Ascending aorta (tissue), 2 donors: Measurements from ENCODE around the gene POLR3A. TPM values are rescaled to one million over a fixed set of nuclear protein-coding genes. Genes with fewer than 3 reads are reported as not detected.
"Not testable (repeated sequence)": the region's sequence is repeated elsewhere in the genome, so short reads cannot be mapped to it uniquely, and the experiment has no call there.

Experiments
- DNase-seq, 2 donors: peaks; one replicate each; pipeline ENCODE4 v3.0.0-alpha.2; 2019; ENCODE audit warnings: low spot score in 2 of 2
- H3K27ac ChIP-seq, 2 donors: fragments of 200-600 bp; sonication (generic); one replicate each; pipeline ENCODE4 v1.5.1; 2016 to 2017; ENCODE audit warnings: mild to moderate bottlenecking in 1 of 2
- H3K27me3 ChIP-seq: fragments of 200-600 bp; sonication (generic); one replicate; pipeline ENCODE4 v1.5.1; 2017
- H3K36me3 ChIP-seq, 2 donors: fragments of 200-600 bp; sonication (generic); one replicate each; pipeline ENCODE4 v1.5.1; 2016
- H3K4me1 ChIP-seq, 2 donors: fragments of 200-600 bp; sonication (generic); one replicate each; pipeline ENCODE4 v1.5.1; 2016 to 2017; ENCODE audit warnings: mild to moderate bottlenecking in 1 of 2
- H3K4me3 ChIP-seq, 2 donors: fragments of 200-600 bp; sonication (generic); one replicate each; pipeline ENCODE4 v1.5.1; 2016 to 2017; ENCODE audit warnings: mild to moderate bottlenecking in 1 of 2
- H3K9me3 ChIP-seq, 2 donors: fragments of 200-600 bp; sonication (generic); one replicate each; pipeline ENCODE4 v1.5.1; 2016
- intact Hi-C: fragments of 100-400 bp; cut with DNase I; formaldehyde crosslinking; loops from one replicate; pipeline ENCODE4 v1.15.1; 2023
- total RNA-seq: library from RNA; depleted of rRNA; stranded (reverse); fragments of >200 nt; gene quantifications from one replicate; pipeline ENCODE4 v1.1.0, GENCODE V29; 2016
- TF ChIP-seq, protein P1 (sequence below), 3 experiments: fragments of 200-600 bp in 2 of 3; fragments of 450-650 bp in 1 of 3; sonication (generic) in 2 of 3; IDR thresholded peaks; one replicate each; pipeline ENCODE4 v1.5.1; 2016 to 2019; ENCODE audit warnings: antibody characterized with exemption in 3 of 3, mild to moderate bottlenecking in 1 of 3, moderate library complexity in 1 of 3

The POLR3A gene
- total RNA-seq, 1 donor from 2014 or later: 18.6 TPM

DNA sequence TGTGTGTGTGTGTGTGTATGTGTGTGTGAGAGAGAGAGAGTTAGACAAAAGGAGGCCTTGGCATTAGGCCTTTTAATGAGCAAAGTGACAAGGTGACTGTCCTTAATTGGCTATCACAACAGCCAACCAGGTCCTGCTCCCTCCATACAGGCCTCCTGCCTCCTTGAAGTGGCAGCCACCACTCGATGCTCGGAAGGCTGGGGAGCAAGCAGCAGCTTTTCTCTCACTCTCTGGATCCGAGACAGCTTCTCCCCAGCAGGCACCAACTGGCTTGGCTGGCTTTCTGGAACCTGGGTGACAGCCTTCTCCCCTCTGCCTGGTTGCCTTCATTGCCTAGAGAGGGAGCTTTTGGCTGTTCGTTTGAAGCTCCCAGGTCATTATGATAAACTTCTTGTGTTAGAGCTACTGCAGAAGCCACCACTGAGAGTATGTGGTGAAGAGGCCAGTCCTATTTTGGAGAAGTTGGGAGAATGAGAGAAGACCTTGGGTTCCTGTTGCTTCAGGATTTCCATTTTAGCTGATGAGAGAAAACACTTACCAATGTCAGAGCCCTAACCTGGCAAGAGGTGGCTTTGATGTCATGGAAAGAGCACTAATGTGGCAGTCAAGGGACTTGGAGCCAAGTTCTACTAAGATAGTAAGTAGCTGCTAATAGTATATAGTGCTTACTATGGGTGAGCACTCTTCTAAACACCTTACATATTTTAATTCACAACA lies 42.0 kb upstream of the POLR3A start:
- H3K4me1 ChIP-seq: no peaks in the 10 kb centered on the region
- intact Hi-C loops: no loop called here
- no peaks in the 10 kb centered on the region for H3K27me3 ChIP-seq
- DNase-seq: no peak
- no peaks in the 10 kb centered on the region for H3K9me3 ChIP-seq
- TF ChIP-seq, protein P1, sequence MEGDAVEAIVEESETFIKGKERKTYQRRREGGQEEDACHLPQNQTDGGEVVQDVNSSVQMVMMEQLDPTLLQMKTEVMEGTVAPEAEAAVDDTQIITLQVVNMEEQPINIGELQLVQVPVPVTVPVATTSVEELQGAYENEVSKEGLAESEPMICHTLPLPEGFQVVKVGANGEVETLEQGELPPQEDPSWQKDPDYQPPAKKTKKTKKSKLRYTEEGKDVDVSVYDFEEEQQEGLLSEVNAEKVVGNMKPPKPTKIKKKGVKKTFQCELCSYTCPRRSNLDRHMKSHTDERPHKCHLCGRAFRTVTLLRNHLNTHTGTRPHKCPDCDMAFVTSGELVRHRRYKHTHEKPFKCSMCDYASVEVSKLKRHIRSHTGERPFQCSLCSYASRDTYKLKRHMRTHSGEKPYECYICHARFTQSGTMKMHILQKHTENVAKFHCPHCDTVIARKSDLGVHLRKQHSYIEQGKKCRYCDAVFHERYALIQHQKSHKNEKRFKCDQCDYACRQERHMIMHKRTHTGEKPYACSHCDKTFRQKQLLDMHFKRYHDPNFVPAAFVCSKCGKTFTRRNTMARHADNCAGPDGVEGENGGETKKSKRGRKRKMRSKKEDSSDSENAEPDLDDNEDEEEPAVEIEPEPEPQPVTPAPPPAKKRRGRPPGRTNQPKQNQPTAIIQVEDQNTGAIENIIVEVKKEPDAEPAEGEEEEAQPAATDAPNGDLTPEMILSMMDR (IDR thresholded peaks at IDR 0.05): no peak
- H3K4me3 ChIP-seq: no peak overlapping the region
- no peaks in the 10 kb centered on the region for H3K36me3 ChIP-seq
- no peak overlapping the region for H3K27ac ChIP-seq

DNA sequence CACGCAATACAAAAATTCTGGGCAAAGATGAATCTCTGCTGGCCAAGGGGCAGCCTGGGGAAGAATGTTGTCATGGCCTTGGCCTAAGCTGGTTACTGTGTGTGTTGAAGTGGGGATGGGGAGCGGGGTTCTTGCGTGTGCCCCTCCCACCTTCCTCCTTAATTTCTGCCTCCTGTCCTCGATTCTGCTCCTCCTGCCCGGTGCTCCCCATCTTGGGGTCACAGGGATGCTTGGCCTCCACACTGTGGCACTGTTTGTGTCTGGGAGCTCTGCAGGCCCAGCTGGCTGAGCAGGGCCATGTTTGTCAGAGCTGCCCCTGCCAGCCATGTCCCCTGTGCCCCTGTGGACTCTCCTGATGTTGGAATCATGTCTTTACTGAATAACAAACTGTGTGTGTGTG lies 41.4 kb upstream of the POLR3A start:
- H3K9me3 ChIP-seq: no peaks in the 10 kb centered on the region
- no peak overlapping the region for H3K4me3 ChIP-seq
- H3K27me3 ChIP-seq: no peaks in the 10 kb centered on the region
- no peaks in the 10 kb centered on the region for H3K4me1 ChIP-seq
- no peak for DNase-seq
- no peak overlapping the region for H3K27ac ChIP-seq
- intact Hi-C loops: no loop called here
- no peaks in the 10 kb centered on the region for H3K36me3 ChIP-seq
- TF ChIP-seq, protein P1 (IDR thresholded peaks at IDR 0.05): no peak

DNA sequence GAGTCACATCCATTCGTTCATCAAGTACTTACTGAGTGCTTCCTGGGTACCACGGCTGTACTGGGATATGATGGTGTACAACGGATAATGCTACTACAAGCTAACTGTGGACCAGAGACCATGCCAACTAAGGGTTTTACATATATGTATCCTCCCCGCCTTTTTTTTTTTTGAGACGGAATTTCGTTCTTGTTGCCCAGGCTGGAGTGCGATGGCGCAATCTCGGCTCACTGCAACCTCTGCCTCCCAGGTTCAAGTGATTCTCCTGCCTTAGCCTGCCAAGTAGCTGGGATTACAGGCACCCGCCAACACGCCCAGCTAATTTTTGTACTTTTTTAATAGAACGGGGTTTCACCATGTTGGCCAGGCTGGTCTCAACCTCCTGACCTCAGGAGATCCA lies 40.7 kb upstream of the POLR3A start:
- DNase-seq, H3K4me1 ChIP-seq, intact Hi-C loops, H3K4me3 ChIP-seq, H3K36me3 ChIP-seq, H3K9me3 ChIP-seq, H3K27me3 ChIP-seq, H3K27ac ChIP-seq: not testable (repeated sequence)

DNA sequence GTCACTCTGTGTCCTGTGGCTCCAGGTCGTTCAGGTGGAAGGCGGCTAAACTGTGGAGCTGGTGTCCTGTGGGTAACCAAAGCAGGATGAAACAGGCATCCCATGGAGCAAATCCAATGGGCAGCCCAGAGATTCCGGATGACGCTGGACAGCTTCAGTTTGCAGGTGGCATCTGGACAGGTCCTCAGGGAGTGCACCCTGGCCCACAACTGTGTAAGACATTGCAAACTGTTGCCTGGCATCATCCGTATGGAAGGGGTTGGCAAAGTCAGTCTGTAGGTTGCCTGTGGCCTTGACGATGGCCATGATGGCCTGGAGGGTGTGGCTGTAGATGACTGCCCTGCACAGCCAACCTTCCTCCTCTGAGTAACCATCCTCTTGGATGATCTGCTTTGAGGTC lies 39.8 kb upstream of the POLR3A start:
- Histone ChIP-seq H3K27me3 (no peaks in the 10 kb centered on the region), H3K4me1 (no peaks in the 10 kb centered on the region), H3K9me3 (no peaks in the 10 kb centered on the region), H3K4me3 (no peak overlapping the region), H3K36me3 (no peaks in the 10 kb centered on the region), H3K27ac (no peak overlapping the region)
- intact Hi-C loops: no loop called here
- TF ChIP-seq, protein P1 (IDR thresholded peaks at IDR 0.05): no peak
- no peak for DNase-seq

DNA sequence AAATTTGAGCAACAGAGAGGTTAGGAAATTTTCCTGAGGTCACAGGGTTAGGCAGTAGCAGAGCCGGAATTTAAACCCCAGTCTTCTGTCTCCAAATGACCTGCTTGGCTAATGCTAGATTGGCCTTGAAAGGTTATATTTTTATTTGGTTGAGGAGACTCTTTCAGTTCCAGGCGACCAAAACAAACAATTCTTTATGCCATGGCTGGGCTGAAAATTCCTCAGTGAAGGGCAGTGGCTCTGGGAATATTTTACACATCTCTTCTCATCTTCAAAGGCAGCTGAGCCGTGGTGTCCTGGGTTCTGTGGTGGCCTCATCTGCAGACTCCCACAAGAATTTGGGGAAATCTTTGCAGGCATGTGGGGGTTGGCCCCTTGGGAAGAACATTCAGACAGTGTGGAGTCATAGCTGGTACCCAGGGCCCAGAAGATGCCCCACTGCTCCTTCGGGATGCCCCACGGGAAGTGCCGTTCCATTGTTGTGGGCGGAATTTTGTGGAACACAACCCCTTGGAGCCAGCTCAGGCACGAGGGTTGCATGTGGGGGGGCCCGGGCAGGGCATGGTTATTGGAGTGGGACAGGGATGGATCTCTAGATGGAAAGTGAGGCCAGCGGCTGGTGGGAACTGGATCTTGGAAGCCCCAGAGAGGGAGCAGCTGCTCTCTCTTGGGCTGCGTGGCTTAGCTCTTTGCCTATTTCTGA lies 37.6 kb upstream of the POLR3A start:
- H3K27ac ChIP-seq: no peak overlapping the region
- intact Hi-C loops: no loop called here
- H3K9me3 ChIP-seq: no peaks in the 10 kb centered on the region
- no peak for DNase-seq
- H3K36me3 ChIP-seq: no peaks in the 10 kb centered on the region
- H3K4me1 ChIP-seq: no peaks in the 10 kb centered on the region
- TF ChIP-seq, protein P1 (IDR thresholded peaks at IDR 0.05): no peak
- H3K4me3 ChIP-seq: no peak overlapping the region
- H3K27me3 ChIP-seq: no peaks in the 10 kb centered on the region

DNA sequence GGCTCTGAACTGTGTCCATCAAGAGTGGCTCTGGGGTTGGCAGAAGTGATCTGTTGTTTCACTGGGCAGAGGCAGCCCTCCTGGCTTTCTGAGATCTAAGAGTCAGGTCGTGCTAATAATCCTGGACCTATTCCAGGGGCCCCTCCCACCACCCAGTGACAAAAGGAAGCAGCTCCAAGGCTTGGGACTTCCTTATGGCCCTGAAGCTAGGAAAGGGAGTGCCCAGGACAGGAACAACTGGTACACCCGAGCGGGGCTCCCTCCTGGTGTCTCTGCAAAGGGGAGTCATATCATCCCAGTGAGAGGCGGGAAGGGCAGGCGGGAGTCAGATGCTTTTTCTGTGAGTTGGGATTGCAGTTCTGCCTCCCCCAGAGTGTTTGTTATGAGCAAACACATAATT lies 36.7 kb upstream of the POLR3A start:
- DNase-seq: no peak

More for the DNA sequence above, 36.7 kb upstream of the POLR3A start:
- Histone ChIP-seq H3K4me3 (no peak overlapping the region), H3K4me1 (no peaks in the 10 kb centered on the region), H3K27me3 (no peaks in the 10 kb centered on the region), H3K36me3 (no peaks in the 10 kb centered on the region), H3K27ac (no peak overlapping the region), H3K9me3 (no peaks in the 10 kb centered on the region)
- TF ChIP-seq, protein P1 (IDR thresholded peaks at IDR 0.05): no peak
- intact Hi-C loops: no loop called here
